ENCODE data around the gene TIGD7.

DNA sequence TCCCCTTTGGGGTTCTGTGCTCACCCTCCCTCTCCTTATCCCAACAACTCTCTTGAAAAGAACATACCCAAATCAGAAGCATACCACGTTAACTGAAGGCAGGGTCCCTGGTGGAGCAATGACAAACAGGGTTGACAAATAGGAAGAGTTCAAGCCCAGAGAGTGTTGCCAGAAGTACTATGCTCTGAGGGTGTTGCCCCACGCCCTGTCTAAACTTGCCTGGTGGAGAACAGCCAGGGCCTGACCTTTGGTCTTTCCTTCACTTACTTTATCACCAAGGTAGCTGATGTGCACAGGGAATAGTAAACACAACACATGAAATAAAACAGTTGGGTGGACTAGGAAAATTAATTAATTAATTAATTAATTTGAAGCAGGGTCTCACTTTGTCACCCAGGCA lies 23.4 kb upstream of the TIGD7 start:
- TF ChIP-seq, protein P1, sequence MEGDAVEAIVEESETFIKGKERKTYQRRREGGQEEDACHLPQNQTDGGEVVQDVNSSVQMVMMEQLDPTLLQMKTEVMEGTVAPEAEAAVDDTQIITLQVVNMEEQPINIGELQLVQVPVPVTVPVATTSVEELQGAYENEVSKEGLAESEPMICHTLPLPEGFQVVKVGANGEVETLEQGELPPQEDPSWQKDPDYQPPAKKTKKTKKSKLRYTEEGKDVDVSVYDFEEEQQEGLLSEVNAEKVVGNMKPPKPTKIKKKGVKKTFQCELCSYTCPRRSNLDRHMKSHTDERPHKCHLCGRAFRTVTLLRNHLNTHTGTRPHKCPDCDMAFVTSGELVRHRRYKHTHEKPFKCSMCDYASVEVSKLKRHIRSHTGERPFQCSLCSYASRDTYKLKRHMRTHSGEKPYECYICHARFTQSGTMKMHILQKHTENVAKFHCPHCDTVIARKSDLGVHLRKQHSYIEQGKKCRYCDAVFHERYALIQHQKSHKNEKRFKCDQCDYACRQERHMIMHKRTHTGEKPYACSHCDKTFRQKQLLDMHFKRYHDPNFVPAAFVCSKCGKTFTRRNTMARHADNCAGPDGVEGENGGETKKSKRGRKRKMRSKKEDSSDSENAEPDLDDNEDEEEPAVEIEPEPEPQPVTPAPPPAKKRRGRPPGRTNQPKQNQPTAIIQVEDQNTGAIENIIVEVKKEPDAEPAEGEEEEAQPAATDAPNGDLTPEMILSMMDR (IDR thresholded peaks at IDR 0.05): no peak
- TF ChIP-seq ZSCAN20 (CRISPR knock-in tag; IDR thresholded peaks at IDR 0.05) (no peak), RNF2 (IDR thresholded peaks at IDR 0.05; ENCODE audit: borderline replicate concordance, low read depth) (no peak), POLR2A (IDR thresholded peaks at IDR 0.05; ENCODE audit: low read length) (no peak), MAZ (IDR thresholded peaks at IDR 0.05; ENCODE audit: borderline replicate concordance, low read depth, low read length) (no peak)
- TF ChIP-seq, protein P2, sequence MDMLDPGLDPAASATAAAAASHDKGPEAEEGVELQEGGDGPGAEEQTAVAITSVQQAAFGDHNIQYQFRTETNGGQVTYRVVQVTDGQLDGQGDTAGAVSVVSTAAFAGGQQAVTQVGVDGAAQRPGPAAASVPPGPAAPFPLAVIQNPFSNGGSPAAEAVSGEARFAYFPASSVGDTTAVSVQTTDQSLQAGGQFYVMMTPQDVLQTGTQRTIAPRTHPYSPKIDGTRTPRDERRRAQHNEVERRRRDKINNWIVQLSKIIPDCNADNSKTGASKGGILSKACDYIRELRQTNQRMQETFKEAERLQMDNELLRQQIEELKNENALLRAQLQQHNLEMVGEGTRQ (IDR thresholded peaks at IDR 0.05): no peak
- TF ChIP-seq, protein P3, sequence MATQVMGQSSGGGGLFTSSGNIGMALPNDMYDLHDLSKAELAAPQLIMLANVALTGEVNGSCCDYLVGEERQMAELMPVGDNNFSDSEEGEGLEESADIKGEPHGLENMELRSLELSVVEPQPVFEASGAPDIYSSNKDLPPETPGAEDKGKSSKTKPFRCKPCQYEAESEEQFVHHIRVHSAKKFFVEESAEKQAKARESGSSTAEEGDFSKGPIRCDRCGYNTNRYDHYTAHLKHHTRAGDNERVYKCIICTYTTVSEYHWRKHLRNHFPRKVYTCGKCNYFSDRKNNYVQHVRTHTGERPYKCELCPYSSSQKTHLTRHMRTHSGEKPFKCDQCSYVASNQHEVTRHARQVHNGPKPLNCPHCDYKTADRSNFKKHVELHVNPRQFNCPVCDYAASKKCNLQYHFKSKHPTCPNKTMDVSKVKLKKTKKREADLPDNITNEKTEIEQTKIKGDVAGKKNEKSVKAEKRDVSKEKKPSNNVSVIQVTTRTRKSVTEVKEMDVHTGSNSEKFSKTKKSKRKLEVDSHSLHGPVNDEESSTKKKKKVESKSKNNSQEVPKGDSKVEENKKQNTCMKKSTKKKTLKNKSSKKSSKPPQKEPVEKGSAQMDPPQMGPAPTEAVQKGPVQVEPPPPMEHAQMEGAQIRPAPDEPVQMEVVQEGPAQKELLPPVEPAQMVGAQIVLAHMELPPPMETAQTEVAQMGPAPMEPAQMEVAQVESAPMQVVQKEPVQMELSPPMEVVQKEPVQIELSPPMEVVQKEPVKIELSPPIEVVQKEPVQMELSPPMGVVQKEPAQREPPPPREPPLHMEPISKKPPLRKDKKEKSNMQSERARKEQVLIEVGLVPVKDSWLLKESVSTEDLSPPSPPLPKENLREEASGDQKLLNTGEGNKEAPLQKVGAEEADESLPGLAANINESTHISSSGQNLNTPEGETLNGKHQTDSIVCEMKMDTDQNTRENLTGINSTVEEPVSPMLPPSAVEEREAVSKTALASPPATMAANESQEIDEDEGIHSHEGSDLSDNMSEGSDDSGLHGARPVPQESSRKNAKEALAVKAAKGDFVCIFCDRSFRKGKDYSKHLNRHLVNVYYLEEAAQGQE (IDR thresholded peaks at IDR 0.05): no peak
